H1 (cell line): ENCODE measurements around the gene NEK4. TPM values are rescaled to one million over a fixed set of nuclear protein-coding genes. Genes with fewer than 3 reads are reported as not detected.

Source experiments
- CTCF ChIA-PET: fragments of 300-600 bp; sonication (Branson Sonifier 250); formaldehyde crosslinking; loops from one replicate; lab custom pipeline; 2021; ENCODE audit not compliant: partially characterized antibody; lab: Charles Lee
- POLR2A ChIA-PET: fragments of 300-600 bp; sonication (Branson Sonifier 250); formaldehyde crosslinking; loops from one replicate; lab custom pipeline; 2021; ENCODE audit warnings: inconsistent platforms; ENCODE audit not compliant: partially characterized antibody; lab: Charles Lee
- DNase-seq, 2 experiments: peaks; one replicate each; pipeline versions ENCODE4 v3.0.0 to v3.0.0-alpha.2; 2010 to 2022; ENCODE audit warnings: low spot score in 2 of 2, low read depth in 1 of 2, mixed read lengths in 1 of 2
- FAIRE-seq: peaks from 2 replicates; lab custom pipeline; 2011; peaks lifted over from hg19 to GRCh38; lab: Jason Lieb, UNC
- H2AFZ ChIP-seq: 2 replicates; pipeline ENCODE4 v1.8.1; 2012; ENCODE audit warnings: low read length, inconsistent platforms
- H2AK5ac ChIP-seq: 2 replicates; pipeline ENCODE4 v1.6.1; 2013; ENCODE audit warnings: low read depth, low read length
- H2BK120ac ChIP-seq: replicated peaks from 2 replicates; pipeline ENCODE3; 2013; ENCODE audit warnings: low read depth, low read length, inconsistent platforms
- H2BK12ac ChIP-seq: 2 replicates; pipeline ENCODE4 v1.6.1; 2013; ENCODE audit warnings: low read depth, low read length
- H2BK15ac ChIP-seq: 2 replicates; pipeline ENCODE4 v1.6.1; 2013; ENCODE audit warnings: low read length
- H2BK20ac ChIP-seq: 2 replicates; pipeline ENCODE4 v1.6.1; 2013; ENCODE audit warnings: low read length
- H2BK5ac ChIP-seq: 2 replicates; pipeline ENCODE4 v1.6.1; 2013; ENCODE audit warnings: low read depth, low read length
- H3K14ac ChIP-seq: 2 replicates; pipeline ENCODE4 v1.6.1; 2013; ENCODE audit warnings: inconsistent platforms; ENCODE audit not compliant: insufficient read length
- H3K18ac ChIP-seq: 2 replicates; pipeline ENCODE4 v1.6.1; 2013; ENCODE audit warnings: low read length; ENCODE audit errors: extremely low read depth
- H3K23ac ChIP-seq: 2 replicates; pipeline ENCODE4 v1.6.1; 2013; ENCODE audit warnings: inconsistent platforms; ENCODE audit not compliant: insufficient read length
- H3K23me2 ChIP-seq: 2 replicates; pipeline ENCODE4 v1.6.1; 2013; ENCODE audit warnings: low read depth, low read length
- H3K27ac ChIP-seq: 2 replicates; pipeline ENCODE4 v1.6.1; 2011; ENCODE audit warnings: low read depth, low read length, inconsistent platforms
- H3K27me3 ChIP-seq, 4 experiments: replicated peaks in 1 of 4; 1 replicate in 1 of 4; 2 replicates in 3 of 4; pipeline versions ENCODE4 v1.6.1 to v1.8.1; 2011 to 2013; ENCODE audit warnings: low read length in 3 of 4, mild to moderate bottlenecking in 3 of 4, inconsistent platforms in 2 of 4, mixed read lengths in 2 of 4, moderate library complexity in 1 of 4; ENCODE audit not compliant: control insufficient read depth in 3 of 4, insufficient read depth in 3 of 4; ENCODE audit errors: extremely low read depth in 1 of 4
- H3K36me3 ChIP-seq, 4 experiments: 2 replicates each; pipeline versions ENCODE4 v1.6.1 to v1.8.1; 2011 to 2013; ENCODE audit warnings: mild to moderate bottlenecking in 4 of 4, low read length in 3 of 4, moderate library complexity in 2 of 4, control low read depth in 1 of 4, inconsistent platforms in 1 of 4; ENCODE audit not compliant: insufficient read depth in 4 of 4, control insufficient read depth in 2 of 4
- H3K4ac ChIP-seq: replicated peaks from 2 replicates; pipeline ENCODE3; 2013; ENCODE audit warnings: low read length, low read depth, mixed read lengths, inconsistent platforms; ENCODE audit not compliant: insufficient read length
- H3K4me1 ChIP-seq, 4 experiments: replicated peaks in 1 of 4; 1 replicate in 1 of 4; 2 replicates in 3 of 4; pipeline versions ENCODE4 v1.6.1 to v1.8.1; 2011 to 2013; ENCODE audit warnings: low read length in 3 of 4, inconsistent platforms in 2 of 4, mixed read lengths in 1 of 4; ENCODE audit not compliant: insufficient read depth in 4 of 4, control insufficient read depth in 3 of 4
- H3K4me2 ChIP-seq, 2 experiments: 2 replicates each; pipeline versions ENCODE4 v1.6.1 to v1.8.1; 2011 to 2013; ENCODE audit warnings: low read depth in 2 of 2, low read length in 2 of 2, control low read depth in 1 of 2, inconsistent platforms in 1 of 2, mild to moderate bottlenecking in 1 of 2; ENCODE audit not compliant: insufficient read depth in 1 of 2
- H3K4me3 ChIP-seq, 4 experiments: fragments of 200-600, 300-600 bp in 1 of 4; sonication (generic), shearing (Covaris generic), sonication (Bioruptor Twin) in 1 of 4; 2 replicates each; pipeline versions ENCODE4 v1.5.1 to v1.8.1; 2011 to 2016; ENCODE audit warnings: low read length in 4 of 4, low read depth in 3 of 4, control low read depth in 2 of 4, inconsistent platforms in 2 of 4, mild to moderate bottlenecking in 2 of 4, mixed read lengths in 1 of 4, moderate library complexity in 1 of 4; ENCODE audit not compliant: insufficient read depth in 2 of 4; ENCODE audit errors: extremely low read depth in 1 of 4
- H3K56ac ChIP-seq: replicated peaks from 2 replicates; pipeline ENCODE3; 2013; ENCODE audit warnings: low read depth, mild to moderate bottlenecking, mixed read lengths, low read length, inconsistent platforms; ENCODE audit not compliant: insufficient read length
- H3K79me1 ChIP-seq: 2 replicates; pipeline ENCODE4 v1.6.1; 2013; ENCODE audit warnings: low read depth, low read length, control low read depth
- H3K79me2 ChIP-seq, 2 experiments: 2 replicates each; pipeline versions ENCODE4 v1.6.1 to v1.8.1; 2012 to 2013; ENCODE audit warnings: low read length in 2 of 2, mild to moderate bottlenecking in 2 of 2, inconsistent platforms in 1 of 2; ENCODE audit not compliant: insufficient read depth in 2 of 2, control insufficient read depth in 1 of 2
- H3K9ac ChIP-seq, 4 experiments: replicated peaks in 1 of 4; 1 replicate in 1 of 4; 2 replicates in 3 of 4; pipeline versions ENCODE4 v1.6.1 to v1.8.1; 2011 to 2013; ENCODE audit warnings: low read depth in 3 of 4, low read length in 3 of 4, control low read depth in 2 of 4, mild to moderate bottlenecking in 2 of 4, moderate library complexity in 2 of 4, inconsistent platforms in 1 of 4; ENCODE audit errors: extremely low read depth in 1 of 4
- H3K9me3 ChIP-seq, 2 experiments: 2 replicates each; pipeline versions ENCODE4 v1.6.1 to v1.8.1; 2012 to 2013; ENCODE audit warnings: mild to moderate bottlenecking in 2 of 2, moderate library complexity in 2 of 2, control low read depth in 1 of 2, inconsistent platforms in 1 of 2, low read depth in 1 of 2, low read length in 1 of 2, mixed read lengths in 1 of 2; ENCODE audit not compliant: insufficient read depth in 2 of 2
- H4K20me1 ChIP-seq, 2 experiments: replicated peaks in 1 of 2; 2 replicates each; pipeline versions ENCODE3 to v1.8.1; 2011 to 2013; ENCODE audit warnings: inconsistent platforms in 2 of 2, low read length in 2 of 2, mild to moderate bottlenecking in 1 of 2; ENCODE audit not compliant: insufficient read depth in 2 of 2, control insufficient read depth in 1 of 2
- H4K5ac ChIP-seq: 2 replicates; pipeline ENCODE4 v1.6.1; 2013; ENCODE audit warnings: low read length, low read depth, mixed read lengths, inconsistent platforms; ENCODE audit not compliant: insufficient read length
- H4K8ac ChIP-seq: 2 replicates; pipeline ENCODE4 v1.8.0; 2013; ENCODE audit warnings: mild to moderate bottlenecking, moderate library complexity, low read length, inconsistent platforms; ENCODE audit not compliant: insufficient read depth; ENCODE audit errors: extremely low read depth
- H4K91ac ChIP-seq: replicated peaks from 2 replicates; pipeline ENCODE3; 2013; ENCODE audit warnings: low read length, mixed read lengths, inconsistent platforms; ENCODE audit not compliant: insufficient read length
- ATF3 ChIP-seq: IDR thresholded peaks from 2 replicates; pipeline ENCODE4 v1.6.1; 2011; ENCODE audit warnings: low read depth, mild to moderate bottlenecking, low read length; ENCODE audit not compliant: insufficient read depth
- BRCA1 ChIP-seq: IDR thresholded peaks from 2 replicates; pipeline ENCODE4 v1.6.1; 2012; ENCODE audit warnings: low read depth, low read length, improper control_type of control experiment
- CBX8 ChIP-seq: fragments of 300-800, 300-1000 bp; sonication (generic); IDR thresholded peaks from 2 replicates; pipeline ENCODE4 v1.7.1; 2016; ENCODE audit warnings: low read depth, low read length, borderline replicate concordance
- CHD2 ChIP-seq: IDR thresholded peaks from 2 replicates; pipeline ENCODE4 v1.6.1; 2012; ENCODE audit warnings: low read length, improper control_type of control experiment
- CTBP2 ChIP-seq: IDR thresholded peaks from 2 replicates; pipeline ENCODE4 v1.7.0; 2011; ENCODE audit warnings: borderline replicate concordance, mild to moderate bottlenecking, moderate library complexity, mixed read lengths, low read length; ENCODE audit not compliant: insufficient read depth, insufficient read length
- EZH2 ChIP-seq: fragments of 200-600 bp; sonication (generic); IDR thresholded peaks from 2 replicates; pipeline ENCODE4 v1.7.1; 2012; ENCODE audit warnings: low read depth, mild to moderate bottlenecking, moderate library complexity, low read length, inconsistent platforms; ENCODE audit not compliant: severe bottlenecking
- GABPA ChIP-seq: IDR thresholded peaks from 2 replicates; pipeline ENCODE4 v1.6.1; 2011; ENCODE audit warnings: mild to moderate bottlenecking, low read length, moderate library complexity, borderline replicate concordance; ENCODE audit not compliant: insufficient read depth
- JUND ChIP-seq: IDR thresholded peaks from 2 replicates; pipeline ENCODE4 v1.6.1; 2011; ENCODE audit warnings: mild to moderate bottlenecking, improper control_type of control experiment, low read length
- NANOG ChIP-seq: IDR thresholded peaks from 2 replicates; pipeline ENCODE4 v1.6.1; 2011; ENCODE audit warnings: low read length, low read depth, mild to moderate bottlenecking, inconsistent platforms; ENCODE audit not compliant: insufficient read depth, poor library complexity, severe bottlenecking
- POU5F1 ChIP-seq: IDR thresholded peaks from 2 replicates; pipeline ENCODE4 v1.6.1; 2011; ENCODE audit warnings: low read depth, mild to moderate bottlenecking, low read length, moderate library complexity
- RAD21 ChIP-seq, 2 experiments: IDR thresholded peaks in 1 of 2; conservative IDR thresholded peaks in 1 of 2; 2 replicates each; pipeline ENCODE4 v1.6.1; 2011; ENCODE audit warnings: low read depth in 2 of 2, low read length in 2 of 2, improper control_type of control experiment in 1 of 2, inconsistent platforms in 1 of 2, mild to moderate bottlenecking in 1 of 2, moderate library complexity in 1 of 2
- SP2 ChIP-seq: IDR thresholded peaks from 2 replicates; pipeline ENCODE4 v1.6.1; 2012; ENCODE audit warnings: mild to moderate bottlenecking, low read length, inconsistent platforms
- WGBS, 2 experiments: shearing (Covaris generic) in 1 of 2; methylation state at CpG; one replicate each; pipeline versions ENCODE4 v1.1.6 to v1.1.7; 2013 to 2015; ENCODE audit warnings: low lambda C conversion rate in 2 of 2, mixed read lengths in 2 of 2, inconsistent platforms in 1 of 2, low coverage in 1 of 2, missing lambda C conversion rate in 1 of 2; ENCODE audit not compliant: insufficient replicate concordance in 2 of 2, insufficient coverage in 1 of 2, insufficient read length in 1 of 2; ENCODE audit errors: extremely low coverage in 1 of 2, missing lambda C conversion rate in 1 of 2; 5-methylcytosine and 5-hydroxymethylcytosine counted together
- polyA plus RNA-seq, 7 experiments: library from polyadenylated mRNA; depleted of rRNA in 3 of 7; stranded (reverse) in 5 of 7; unstranded in 2 of 7; fragments of >200 nt in 5 of 7; fragments of 200-250 nt in 2 of 7; gene quantifications; 1 replicate in 5 of 7; 2 replicates in 1 of 7; 4 replicates in 1 of 7; pipeline versions ENCODE4 v1.2.1 to v1.2.3, GENCODE V29; 2011 to 2013; ENCODE audit warnings: missing spikeins in 2 of 7, mixed read lengths in 2 of 7
- total RNA-seq: library from RNA; stranded (reverse); fragmentation: NEBNext Ultra II Directional; extraction: Animal tissue kit (Norgen Biotek cat#: 25700); gene quantifications from 2 replicates; pipeline ENCODE4 v1.2.1, GENCODE V29; 2021

The NEK4 gene
- total and polyA plus RNA-seq, 2 of the 8 experiments (the other 6 are each of a cell fraction or from before 2014, with no cell fraction given) = 7.5 to 40.0 TPM

GRCh38 chr3:52660046-52660445, 110.7 kb downstream of the NEK4 start:
- 67% methylated on average over 3 of the region's 3 CpGs; no CpG with 5 or more reads in 1 of the 2 experiments for WGBS, 2 experiments
- POLR2A ChIA-PET = interaction anchor here (1.5 kb wide), 1 partner anchor 26 kb away, joined by 3 read pairs; the partner anchor contains the start of gene GNL3
- FAIRE-seq = no peak

More at GRCh38 chr3:52660046-52660445, 110.7 kb downstream of the NEK4 start:
- Histone ChIP-seq H3K79me1 (no peaks in the 10 kb centered on the region; the same call in 1 of the 2 replicates), H2BK12ac (no peak overlapping the region), H3K4me2 (no peak overlapping the region), H2BK5ac (no peak overlapping the region)
- DNase-seq = no peak
- TF ChIP-seq RAD21 (IDR thresholded peaks at IDR 0.05 in 1 of 2, conservative IDR thresholded peaks at IDR 0.05 in 1 of 2; ENCODE audit: low read depth in 2 of 2, low read length in 2 of 2) (no peak), GABPA (no peak), ATF3 (no peak), CHD2 (no peak), CBX8 (no peak), JUND (no peak), EZH2 (no peak), BRCA1 (no peak), SP2 (no peak), CTBP2 (no peak), POU5F1 (no peak), NANOG (no peak)
- TF ChIP-seq, all 59 proteins: peak for 0
- Histone ChIP-seq H3K23me2 (no peaks in the 10 kb centered on the region), H3K9me3 (no peaks in the 10 kb centered on the region), H3K27ac (no peak overlapping the region), H3K36me3 (peaks cover 14 to 40% (median 28%) of the 10 kb centered on the region in 4 experiments; a peak in 7 of 8 replicates), H2BK15ac (no peak overlapping the region), H4K91ac (no peak overlapping the region), H3K18ac (no peak overlapping the region), H4K20me1 (no peaks in the 10 kb centered on the region), H3K14ac (no peak overlapping the region), H2BK20ac (no peak overlapping the region), H3K4me1 (peaks cover 0 to 2% (median 0%) of the 10 kb centered on the region in 4 experiments; a peak in 1 of 7 replicates), H3K79me2 (no peaks in the 10 kb centered on the region), H3K56ac (no peak overlapping the region), H3K9ac (no peak overlapping the region), H4K5ac (no peak overlapping the region), H2BK120ac (no peak overlapping the region), H3K4me3 (no peak overlapping the region), H4K8ac (no peak overlapping the region), H3K27me3 (no peaks in the 10 kb centered on the region), H2AFZ (no peak overlapping the region), H2AK5ac (no peak overlapping the region), H3K4ac (no peak overlapping the region), H3K23ac (no peak overlapping the region)
- CTCF ChIA-PET = interaction anchor here (1.3 kb wide), 1 partner anchor 22 kb away, joined by 4 read pairs; no protein-coding TSS in a partner anchor
